Measurements from ENCODE around the gene ANKRD31.
"Not testable (repeated sequence)": the region's sequence is repeated elsewhere in the genome, so short reads cannot be mapped to it uniquely, and the experiment has no call there.

The ANKRD31 gene

GRCh38 chr5:75089137-75089536 lies 147.5 kb downstream of the ANKRD31 start:
- no peak for TF ChIP-seq ZFP30 (CRISPR knock-in tag; IDR thresholded peaks at IDR 0.05)
- no peak for TF ChIP-seq SNAI2 (CRISPR knock-in tag; IDR thresholded peaks at IDR 0.05)
- TF ChIP-seq OSR1 (CRISPR knock-in tag; IDR thresholded peaks at IDR 0.05), result no peak
- no peak for TF ChIP-seq RARB (CRISPR knock-in tag; IDR thresholded peaks at IDR 0.05)
- TF ChIP-seq CSDC2 (CRISPR knock-in tag; IDR thresholded peaks at IDR 0.05), result no peak
- TF ChIP-seq ISL1 (CRISPR knock-in tag; IDR thresholded peaks at IDR 0.05), result no peak
- TF ChIP-seq ZC3H10 (CRISPR knock-in tag; IDR thresholded peaks at IDR 0.05), result no peak
- TF ChIP-seq, protein P1, sequence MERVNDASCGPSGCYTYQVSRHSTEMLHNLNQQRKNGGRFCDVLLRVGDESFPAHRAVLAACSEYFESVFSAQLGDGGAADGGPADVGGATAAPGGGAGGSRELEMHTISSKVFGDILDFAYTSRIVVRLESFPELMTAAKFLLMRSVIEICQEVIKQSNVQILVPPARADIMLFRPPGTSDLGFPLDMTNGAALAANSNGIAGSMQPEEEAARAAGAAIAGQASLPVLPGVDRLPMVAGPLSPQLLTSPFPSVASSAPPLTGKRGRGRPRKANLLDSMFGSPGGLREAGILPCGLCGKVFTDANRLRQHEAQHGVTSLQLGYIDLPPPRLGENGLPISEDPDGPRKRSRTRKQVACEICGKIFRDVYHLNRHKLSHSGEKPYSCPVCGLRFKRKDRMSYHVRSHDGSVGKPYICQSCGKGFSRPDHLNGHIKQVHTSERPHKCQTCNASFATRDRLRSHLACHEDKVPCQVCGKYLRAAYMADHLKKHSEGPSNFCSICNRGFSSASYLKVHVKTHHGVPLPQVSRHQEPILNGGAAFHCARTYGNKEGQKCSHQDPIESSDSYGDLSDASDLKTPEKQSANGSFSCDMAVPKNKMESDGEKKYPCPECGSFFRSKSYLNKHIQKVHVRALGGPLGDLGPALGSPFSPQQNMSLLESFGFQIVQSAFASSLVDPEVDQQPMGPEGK (CRISPR knock-in tag; IDR thresholded peaks at IDR 0.05; ENCODE audit: borderline replicate concordance), result no peak
- TF ChIP-seq POU6F1 (CRISPR knock-in tag; IDR thresholded peaks at IDR 0.05; ENCODE audit: borderline replicate concordance, low read depth), result no peak
- TF ChIP-seq GLIS3 (CRISPR knock-in tag; IDR thresholded peaks at IDR 0.05), result no peak
- TF ChIP-seq, protein P2, sequence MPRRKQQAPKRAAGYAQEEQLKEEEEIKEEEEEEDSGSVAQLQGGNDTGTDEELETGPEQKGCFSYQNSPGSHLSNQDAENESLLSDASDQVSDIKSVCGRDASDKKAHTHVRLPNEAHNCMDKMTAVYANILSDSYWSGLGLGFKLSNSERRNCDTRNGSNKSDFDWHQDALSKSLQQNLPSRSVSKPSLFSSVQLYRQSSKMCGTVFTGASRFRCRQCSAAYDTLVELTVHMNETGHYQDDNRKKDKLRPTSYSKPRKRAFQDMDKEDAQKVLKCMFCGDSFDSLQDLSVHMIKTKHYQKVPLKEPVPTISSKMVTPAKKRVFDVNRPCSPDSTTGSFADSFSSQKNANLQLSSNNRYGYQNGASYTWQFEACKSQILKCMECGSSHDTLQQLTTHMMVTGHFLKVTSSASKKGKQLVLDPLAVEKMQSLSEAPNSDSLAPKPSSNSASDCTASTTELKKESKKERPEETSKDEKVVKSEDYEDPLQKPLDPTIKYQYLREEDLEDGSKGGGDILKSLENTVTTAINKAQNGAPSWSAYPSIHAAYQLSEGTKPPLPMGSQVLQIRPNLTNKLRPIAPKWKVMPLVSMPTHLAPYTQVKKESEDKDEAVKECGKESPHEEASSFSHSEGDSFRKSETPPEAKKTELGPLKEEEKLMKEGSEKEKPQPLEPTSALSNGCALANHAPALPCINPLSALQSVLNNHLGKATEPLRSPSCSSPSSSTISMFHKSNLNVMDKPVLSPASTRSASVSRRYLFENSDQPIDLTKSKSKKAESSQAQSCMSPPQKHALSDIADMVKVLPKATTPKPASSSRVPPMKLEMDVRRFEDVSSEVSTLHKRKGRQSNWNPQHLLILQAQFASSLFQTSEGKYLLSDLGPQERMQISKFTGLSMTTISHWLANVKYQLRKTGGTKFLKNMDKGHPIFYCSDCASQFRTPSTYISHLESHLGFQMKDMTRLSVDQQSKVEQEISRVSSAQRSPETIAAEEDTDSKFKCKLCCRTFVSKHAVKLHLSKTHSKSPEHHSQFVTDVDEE (CRISPR knock-in tag; IDR thresholded peaks at IDR 0.05), result no peak
- TF ChIP-seq, protein P3, sequence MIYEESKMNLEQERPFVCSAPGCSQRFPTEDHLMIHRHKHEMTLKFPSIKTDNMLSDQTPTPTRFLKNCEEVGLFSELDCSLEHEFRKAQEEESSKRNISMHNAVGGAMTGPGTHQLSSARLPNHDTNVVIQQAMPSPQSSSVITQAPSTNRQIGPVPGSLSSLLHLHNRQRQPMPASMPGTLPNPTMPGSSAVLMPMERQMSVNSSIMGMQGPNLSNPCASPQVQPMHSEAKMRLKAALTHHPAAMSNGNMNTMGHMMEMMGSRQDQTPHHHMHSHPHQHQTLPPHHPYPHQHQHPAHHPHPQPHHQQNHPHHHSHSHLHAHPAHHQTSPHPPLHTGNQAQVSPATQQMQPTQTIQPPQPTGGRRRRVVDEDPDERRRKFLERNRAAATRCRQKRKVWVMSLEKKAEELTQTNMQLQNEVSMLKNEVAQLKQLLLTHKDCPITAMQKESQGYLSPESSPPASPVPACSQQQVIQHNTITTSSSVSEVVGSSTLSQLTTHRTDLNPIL (CRISPR knock-in tag; IDR thresholded peaks at IDR 0.05; ENCODE audit: low read depth), result no peak
- no peak for TF ChIP-seq ZNF70 (CRISPR knock-in tag; IDR thresholded peaks at IDR 0.05)
- TF ChIP-seq ARNTL (CRISPR knock-in tag; IDR thresholded peaks at IDR 0.05; ENCODE audit: borderline replicate concordance, low read depth), result no peak
- TF ChIP-seq TCF4 (CRISPR knock-in tag; IDR thresholded peaks at IDR 0.05; ENCODE audit: borderline replicate concordance), result no peak
- no peak for TF ChIP-seq ZNF8 (CRISPR knock-in tag; IDR thresholded peaks at IDR 0.05)
- no peak for TF ChIP-seq ESRRG (CRISPR knock-in tag; IDR thresholded peaks at IDR 0.05)
- TF ChIP-seq PPARA (CRISPR knock-in tag; IDR thresholded peaks at IDR 0.05; ENCODE audit: borderline replicate concordance), result no peak
- ATAC-seq, result no peak

GRCh38 chr5:75088648-75089047 lies 148.0 kb downstream of the ANKRD31 start:
- TF ChIP-seq ZNF565 (CRISPR knock-in tag; conservative IDR thresholded peaks at IDR 0.05; ENCODE audit: low read depth) (no peak), POU6F1 (CRISPR knock-in tag; IDR thresholded peaks at IDR 0.05; ENCODE audit: borderline replicate concordance, low read depth) (no peak), ARNTL (CRISPR knock-in tag; IDR thresholded peaks at IDR 0.05; ENCODE audit: borderline replicate concordance, low read depth) (no peak), CSDC2 (CRISPR knock-in tag; IDR thresholded peaks at IDR 0.05) (no peak)
- TF ChIP-seq, protein P1 (CRISPR knock-in tag; IDR thresholded peaks at IDR 0.05; ENCODE audit: borderline replicate concordance), result no peak
- ATAC-seq, result no peak

- no peak for ATAC-seq
- TF ChIP-seq ZC3H10 (CRISPR knock-in tag; IDR thresholded peaks at IDR 0.05) (no peak), ESRRG (CRISPR knock-in tag; IDR thresholded peaks at IDR 0.05) (no peak), GLIS3 (CRISPR knock-in tag; IDR thresholded peaks at IDR 0.05) (no peak)
- TF ChIP-seq, protein P3 (CRISPR knock-in tag; IDR thresholded peaks at IDR 0.05; ENCODE audit: low read depth), result no peak
- TF ChIP-seq, protein P2 (CRISPR knock-in tag; IDR thresholded peaks at IDR 0.05), result no peak
Observed at GRCh38 chr5:75081510-75081909, 155.2 kb downstream of the ANKRD31 start.

DNA sequence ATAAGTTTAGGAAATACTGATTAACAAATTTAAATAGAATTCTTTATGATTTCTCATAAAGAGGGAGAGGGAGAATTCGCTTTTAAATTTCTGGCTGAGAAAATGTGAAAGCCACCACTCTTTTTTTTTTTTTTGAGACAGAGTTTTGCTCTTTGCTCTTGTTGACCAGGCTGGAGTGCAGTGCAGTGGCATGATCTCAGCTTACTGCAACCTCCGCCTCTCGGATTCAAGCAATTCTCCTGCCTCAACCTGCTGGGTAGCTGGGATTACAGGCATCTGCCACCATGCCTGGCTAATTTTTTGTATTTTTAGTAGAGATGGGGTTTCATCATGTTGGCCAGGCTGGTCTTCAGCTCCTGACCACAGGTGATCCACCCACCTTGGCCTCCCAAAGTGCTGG lies 157.3 kb downstream of the ANKRD31 start:
- not testable (repeated sequence) for ATAC-seq
